Fibroblast of the aortic adventitia (primary cell): Measurements from ENCODE around the gene MAP1S. TPM values are rescaled to one million over a fixed set of nuclear protein-coding genes. Genes with fewer than 3 reads are reported as not detected.

Experiments used
- DNase-seq: peaks from one replicate; pipeline ENCODE4 v3.0.0-alpha.2; 2010; ENCODE audit warnings: low read depth
- H3K4me3 ChIP-seq: 2 replicates; pipeline ENCODE4 v1.5.1; 2011; ENCODE audit warnings: low read depth, mild to moderate bottlenecking, control low read depth, low read length, moderate library complexity
- CTCF ChIP-seq: IDR thresholded peaks from 2 replicates; pipeline ENCODE4 v1.5.1; 2011; ENCODE audit warnings: mild to moderate bottlenecking, low read length, control low read depth, inconsistent platforms; ENCODE audit not compliant: insufficient read depth
- total RNA-seq: library from RNA; depleted of rRNA; stranded (reverse); fragments of >200 nt; gene quantifications from 2 replicates; pipeline ENCODE4 v1.2.3, GENCODE V29; 2012; ENCODE audit warnings: low replicate concordance

Gene MAP1S
- total RNA-seq, 1 donor, result 19.3 TPM

GRCh38 chr19:17718550-17718946 is 732 bp upstream of the MAP1S start:
- no peak for TF ChIP-seq CTCF
- no peak for DNase-seq
- H3K4me3 ChIP-seq, result no peak overlapping the region

- DNase-seq, result no peak
- peak overlapping the region; percentile 80 for H3K4me3 ChIP-seq
- no peak for TF ChIP-seq CTCF
Measured at GRCh38 chr19:17719730-17720400, 585 bp downstream of the MAP1S start.

- TF ChIP-seq CTCF, result no peak
- peak overlapping the region; percentile 80 for H3K4me3 ChIP-seq
- no peak for DNase-seq
Measured at GRCh38 chr19:17720440-17720839, 1.2 kb downstream of the MAP1S start.

GRCh38 chr19:17721111-17721628 is 1.9 kb downstream of the MAP1S start:
- peak overlapping the region; percentile 80 for H3K4me3 ChIP-seq
- DNase-seq, result no peak
- no peak for TF ChIP-seq CTCF

GRCh38 chr19:17721821-17722220 is 2.5 kb downstream of the MAP1S start:
- H3K4me3 ChIP-seq, result no peak overlapping the region
- TF ChIP-seq CTCF, result no peak
- DNase-seq, result no peak

- no peak overlapping the region for H3K4me3 ChIP-seq
- DNase-seq, result no peak
- TF ChIP-seq CTCF, result no peak
Measured at GRCh38 chr19:17722655-17723240, 3.5 kb downstream of the MAP1S start.

GRCh38 chr19:17724655-17725054 is 5.4 kb downstream of the MAP1S start:
- DNase-seq, result no peak
- no peak overlapping the region for H3K4me3 ChIP-seq
- no peak for TF ChIP-seq CTCF
